H9 (cell line): Measurements from ENCODE around the gene MUC21. TPM values are rescaled to one million over a fixed set of nuclear protein-coding genes. Genes with fewer than 3 reads are reported as not detected.
A peak's percentile ranks its signal among the peaks of the same experiment; 100 is the strongest.

Experiments
- DNase-seq: peaks from one replicate; pipeline ENCODE4 v3.0.0-alpha.2; 2017
- H2AFZ ChIP-seq: one replicate; pipeline ENCODE4 v1.6.1; 2013; ENCODE audit warnings: mild to moderate bottlenecking, low read length, control low read depth, moderate library complexity
- H2AK5ac ChIP-seq: 2 replicates; pipeline ENCODE4 v1.6.1; 2013; ENCODE audit warnings: low read length, control low read depth, mixed read lengths; ENCODE audit not compliant: insufficient read length
- H2BK120ac ChIP-seq: one replicate; pipeline ENCODE4 v1.6.1; 2013; ENCODE audit warnings: low read depth, mild to moderate bottlenecking, low read length, control low read depth, inconsistent platforms; ENCODE audit not compliant: poor library complexity, severe bottlenecking
- H2BK12ac ChIP-seq: 2 replicates; pipeline ENCODE4 v1.6.1; 2013; ENCODE audit warnings: low read length, control low read depth, mixed read lengths, low read depth; ENCODE audit not compliant: insufficient read length
- H2BK15ac ChIP-seq: 2 replicates; pipeline ENCODE4 v1.6.1; 2013; ENCODE audit warnings: low read depth, low read length, control low read depth
- H2BK20ac ChIP-seq: one replicate; pipeline ENCODE4 v1.6.1; 2013; ENCODE audit warnings: low read depth, mild to moderate bottlenecking, low read length, control low read depth, inconsistent platforms; ENCODE audit not compliant: poor library complexity, severe bottlenecking
- H2BK5ac ChIP-seq: 2 replicates; pipeline ENCODE4 v1.6.1; 2013; ENCODE audit warnings: low read length, control low read depth, mixed read lengths; ENCODE audit not compliant: insufficient read length
- H3K14ac ChIP-seq: 2 replicates; pipeline ENCODE4 v1.6.1; 2013; ENCODE audit warnings: low read length, control low read depth; ENCODE audit not compliant: insufficient read depth
- H3K18ac ChIP-seq: 2 replicates; pipeline ENCODE4 v1.6.1; 2013; ENCODE audit warnings: low read depth, mild to moderate bottlenecking, mixed read lengths, low read length, control low read depth; ENCODE audit not compliant: insufficient read length
- H3K23ac ChIP-seq: 2 replicates; pipeline ENCODE4 v1.6.1; 2013; ENCODE audit warnings: low read length, control low read depth, mixed read lengths, low read depth; ENCODE audit not compliant: insufficient read length
- H3K23me2 ChIP-seq: 2 replicates; pipeline ENCODE4 v1.6.1; 2013; ENCODE audit warnings: low read depth, mild to moderate bottlenecking, mixed read lengths, low read length, control low read depth; ENCODE audit not compliant: insufficient read length, poor library complexity, severe bottlenecking
- H3K27ac ChIP-seq: 2 replicates; pipeline ENCODE4 v1.5.1; 2013; ENCODE audit warnings: low read length, control low read depth, mixed read lengths, low read depth; ENCODE audit not compliant: insufficient read length
- H3K27me3 ChIP-seq: 2 replicates; pipeline ENCODE4 v1.6.1; 2013; ENCODE audit warnings: low read length, control low read depth, inconsistent platforms; ENCODE audit not compliant: insufficient read depth
- H3K4ac ChIP-seq: 2 replicates; pipeline ENCODE4 v1.6.1; 2013; ENCODE audit warnings: low read depth, mild to moderate bottlenecking, control low read depth, inconsistent platforms, low read length, moderate library complexity
- H3K4me1 ChIP-seq: 2 replicates; pipeline ENCODE4 v1.6.1; 2013; ENCODE audit warnings: low read length, control low read depth, inconsistent platforms; ENCODE audit not compliant: insufficient read depth
- H3K4me2 ChIP-seq: 2 replicates; pipeline ENCODE4 v1.6.1; 2013; ENCODE audit warnings: low read length, control low read depth, mixed read lengths; ENCODE audit not compliant: insufficient read length, insufficient read depth
- H3K56ac ChIP-seq: 2 replicates; pipeline ENCODE4 v1.6.1; 2013; ENCODE audit warnings: low read depth, mild to moderate bottlenecking, mixed read lengths, low read length, control low read depth; ENCODE audit not compliant: insufficient read length
- H3K79me1 ChIP-seq: 2 replicates; pipeline ENCODE4 v1.6.1; 2013; ENCODE audit warnings: low read depth, mild to moderate bottlenecking, moderate library complexity, low read length, control low read depth, inconsistent platforms; ENCODE audit not compliant: insufficient read depth, poor library complexity, severe bottlenecking
- H3K79me2 ChIP-seq: 2 replicates; pipeline ENCODE4 v1.6.1; 2013; ENCODE audit warnings: low read length, control low read depth, inconsistent platforms; ENCODE audit not compliant: insufficient read depth
- H3K9ac ChIP-seq: 2 replicates; pipeline ENCODE4 v1.6.1; 2013; ENCODE audit warnings: low read length, control low read depth, mixed read lengths; ENCODE audit not compliant: insufficient read length; ENCODE audit errors: extremely low read depth
- H3K9me3 ChIP-seq: one replicate; pipeline ENCODE4 v1.6.1; 2013; ENCODE audit warnings: low read depth, low read length, inconsistent platforms; ENCODE audit not compliant: control insufficient read depth
- H3T11ph ChIP-seq: one replicate; pipeline ENCODE4 v1.6.1; 2013; ENCODE audit warnings: mild to moderate bottlenecking, low read length, control low read depth, inconsistent platforms
- H4K20me1 ChIP-seq: one replicate; pipeline ENCODE4 v1.6.1; 2013; ENCODE audit not compliant: control insufficient read depth, insufficient read length, insufficient read depth
- H4K5ac ChIP-seq: 2 replicates; pipeline ENCODE4 v1.6.1; 2013; ENCODE audit warnings: low read depth, mild to moderate bottlenecking, mixed read lengths, low read length, control low read depth; ENCODE audit not compliant: insufficient read length
- H4K8ac ChIP-seq: replicated peaks from 2 replicates; pipeline ENCODE4 v1.6.1; 2013; ENCODE audit warnings: low read length, control low read depth, mixed read lengths, low read depth; ENCODE audit not compliant: insufficient read length
- H4K91ac ChIP-seq: 2 replicates; pipeline ENCODE4 v1.6.1; 2013; ENCODE audit warnings: low read depth, mild to moderate bottlenecking, moderate library complexity, mixed read lengths, low read length, control low read depth; ENCODE audit not compliant: insufficient read length
- H3K27ac Mint-ChIP-seq, 3 experiments: 2 replicates in 2 of 3; 3 replicates in 1 of 3; pipeline ENCODE4 v1.8.0; 2020 to 2021; ENCODE audit warnings: mixed read lengths in 3 of 3, mild to moderate bottlenecking in 1 of 3, moderate library complexity in 1 of 3
- H3K27me3 Mint-ChIP-seq: 2 replicates; pipeline ENCODE4 v1.8.0; 2021; ENCODE audit warnings: low read depth, mild to moderate bottlenecking, moderate library complexity, mixed read lengths
- H3K36me3 Mint-ChIP-seq, 3 experiments: 2 replicates in 2 of 3; 3 replicates in 1 of 3; pipeline ENCODE4 v1.8.0; 2020 to 2021; ENCODE audit warnings: low read depth in 3 of 3, mixed read lengths in 3 of 3; ENCODE audit not compliant: insufficient read depth in 1 of 3
- H3K4me1 Mint-ChIP-seq, 2 experiments: 2 replicates each; pipeline ENCODE4 v1.8.0; 2020; ENCODE audit warnings: mixed read lengths in 2 of 2
- H3K4me3 Mint-ChIP-seq, 2 experiments: 2 replicates in 1 of 2; 3 replicates in 1 of 2; pipeline ENCODE4 v1.8.0; 2020 to 2021; ENCODE audit warnings: mild to moderate bottlenecking in 2 of 2, mixed read lengths in 2 of 2, moderate library complexity in 1 of 2
- H3K9me3 Mint-ChIP-seq, 2 experiments: 2 replicates in 1 of 2; 3 replicates in 1 of 2; pipeline ENCODE4 v1.8.0; 2020; ENCODE audit warnings: mild to moderate bottlenecking in 2 of 2, mixed read lengths in 2 of 2, moderate library complexity in 1 of 2
- CTCF ChIP-seq: fragments of 200-600 bp; sonication (generic); conservative IDR thresholded peaks from 3 replicates; pipeline ENCODE4 v1.8.0; 2021; ENCODE audit warnings: antibody characterized with exemption, mild to moderate bottlenecking
- WGBS: extraction: QIAGEN DNeasy Blood & Tissue Kit; methylation state at CpG from one replicate; pipeline ENCODE4 v1.1.7; 2013; ENCODE audit warnings: missing lambda C conversion rate, low lambda C conversion rate, mixed read lengths; ENCODE audit not compliant: insufficient read length; ENCODE audit errors: extremely low coverage; 5-methylcytosine and 5-hydroxymethylcytosine counted together
- total RNA-seq: library from RNA; stranded (reverse); gene quantifications from 2 replicates; pipeline ENCODE4 v1.2.1, GENCODE V29; 2021

Gene MUC21
- total RNA-seq, 1 experiment from 2014 or later = not detected

- TF ChIP-seq CTCF = peak; percentile 68
- H4K5ac ChIP-seq = no peak overlapping the region
- H4K8ac ChIP-seq = no peak overlapping the region
- no peaks in the 10 kb centered on the region for H3K27me3 ChIP-seq
- no peaks in the 10 kb centered on the region for H3K79me1 ChIP-seq
- no peak overlapping the region for H3K9ac ChIP-seq
- peak overlapping the region; percentile 87 for H3K14ac ChIP-seq
- H4K20me1 ChIP-seq = no peaks in the 10 kb centered on the region
- no peaks in the 10 kb centered on the region for H3K9me3 ChIP-seq
- H2BK120ac ChIP-seq = no peak overlapping the region
- no peaks in the 10 kb centered on the region for H3K9me3 Mint-ChIP-seq
- no peak overlapping the region for H2BK12ac ChIP-seq
- H2AK5ac ChIP-seq = no peak overlapping the region
- no peak overlapping the region for H3T11ph ChIP-seq
- H4K91ac ChIP-seq = peak overlapping the region; percentile 0
- H3K4me3 Mint-ChIP-seq = peak overlapping the region in 1 of 2 experiments; percentile 41; a peak in 2 of 5 replicates
- H3K56ac ChIP-seq = no peak overlapping the region
- H3K4me2 ChIP-seq = peak overlapping the region; percentile 13
- no peak overlapping the region for H3K27ac ChIP-seq
- H2AFZ ChIP-seq = no peak overlapping the region
- H3K27ac Mint-ChIP-seq = peak overlapping the region; percentile 50 to 79 (median 72); a peak in 4 of 7 replicates
- H2BK20ac ChIP-seq = no peak overlapping the region
- DNase-seq = peak; percentile 95
- H2BK15ac ChIP-seq = no peak overlapping the region
- no peak overlapping the region for H3K23ac ChIP-seq
- H3K36me3 Mint-ChIP-seq = no peaks in the 10 kb centered on the region
- H3K23me2 ChIP-seq = no peaks in the 10 kb centered on the region
- H2BK5ac ChIP-seq = no peak overlapping the region
- H3K4me1 ChIP-seq = peaks cover 6% of the 10 kb centered on the region; the same call in 1 of the 2 replicates
- peak overlapping the region; percentile 83 for H3K18ac ChIP-seq
- H3K79me2 ChIP-seq = no peaks in the 10 kb centered on the region
- H3K4me1 Mint-ChIP-seq = peaks cover 29 to 43% of the 10 kb centered on the region in 2 experiments
- WGBS = no CpG with 5 or more reads among the region's 15 CpGs
- H3K4ac ChIP-seq = no peak overlapping the region; the same call in 1 of the 2 replicates
- peaks cover 3% of the 10 kb centered on the region for H3K27me3 Mint-ChIP-seq
Measured at GRCh38 chr6:30942338-30943060, 41.0 kb upstream of the MUC21 start.
